H9 (cell line): ENCODE data around the gene TOP1. TPM values are rescaled to one million over a fixed set of nuclear protein-coding genes. Genes with fewer than 3 reads are reported as not detected.

Source experiments
- DNase-seq: peaks from one replicate; pipeline ENCODE4 v3.0.0-alpha.2; 2017
- H2AFZ ChIP-seq: one replicate; pipeline ENCODE4 v1.6.1; 2013; ENCODE audit warnings: mild to moderate bottlenecking, low read length, control low read depth, moderate library complexity
- H2AK5ac ChIP-seq: 2 replicates; pipeline ENCODE4 v1.6.1; 2013; ENCODE audit warnings: low read length, control low read depth, mixed read lengths; ENCODE audit not compliant: insufficient read length
- H2BK120ac ChIP-seq: one replicate; pipeline ENCODE4 v1.6.1; 2013; ENCODE audit warnings: low read depth, mild to moderate bottlenecking, low read length, control low read depth, inconsistent platforms; ENCODE audit not compliant: poor library complexity, severe bottlenecking
- H2BK12ac ChIP-seq: 2 replicates; pipeline ENCODE4 v1.6.1; 2013; ENCODE audit warnings: low read length, control low read depth, mixed read lengths, low read depth; ENCODE audit not compliant: insufficient read length
- H2BK15ac ChIP-seq: 2 replicates; pipeline ENCODE4 v1.6.1; 2013; ENCODE audit warnings: low read depth, low read length, control low read depth
- H2BK20ac ChIP-seq: one replicate; pipeline ENCODE4 v1.6.1; 2013; ENCODE audit warnings: low read depth, mild to moderate bottlenecking, low read length, control low read depth, inconsistent platforms; ENCODE audit not compliant: poor library complexity, severe bottlenecking
- H2BK5ac ChIP-seq: 2 replicates; pipeline ENCODE4 v1.6.1; 2013; ENCODE audit warnings: low read length, control low read depth, mixed read lengths; ENCODE audit not compliant: insufficient read length
- H3K14ac ChIP-seq: 2 replicates; pipeline ENCODE4 v1.6.1; 2013; ENCODE audit warnings: low read length, control low read depth; ENCODE audit not compliant: insufficient read depth
- H3K18ac ChIP-seq: 2 replicates; pipeline ENCODE4 v1.6.1; 2013; ENCODE audit warnings: low read depth, mild to moderate bottlenecking, mixed read lengths, low read length, control low read depth; ENCODE audit not compliant: insufficient read length
- H3K23ac ChIP-seq: 2 replicates; pipeline ENCODE4 v1.6.1; 2013; ENCODE audit warnings: low read length, control low read depth, mixed read lengths, low read depth; ENCODE audit not compliant: insufficient read length
- H3K23me2 ChIP-seq: 2 replicates; pipeline ENCODE4 v1.6.1; 2013; ENCODE audit warnings: low read depth, mild to moderate bottlenecking, mixed read lengths, low read length, control low read depth; ENCODE audit not compliant: insufficient read length, poor library complexity, severe bottlenecking
- H3K27ac ChIP-seq: 2 replicates; pipeline ENCODE4 v1.5.1; 2013; ENCODE audit warnings: low read length, control low read depth, mixed read lengths, low read depth; ENCODE audit not compliant: insufficient read length
- H3K27me3 ChIP-seq: 2 replicates; pipeline ENCODE4 v1.6.1; 2013; ENCODE audit warnings: low read length, control low read depth, inconsistent platforms; ENCODE audit not compliant: insufficient read depth
- H3K4ac ChIP-seq: 2 replicates; pipeline ENCODE4 v1.6.1; 2013; ENCODE audit warnings: low read depth, mild to moderate bottlenecking, control low read depth, inconsistent platforms, low read length, moderate library complexity
- H3K4me1 ChIP-seq: 2 replicates; pipeline ENCODE4 v1.6.1; 2013; ENCODE audit warnings: low read length, control low read depth, inconsistent platforms; ENCODE audit not compliant: insufficient read depth
- H3K4me2 ChIP-seq: 2 replicates; pipeline ENCODE4 v1.6.1; 2013; ENCODE audit warnings: low read length, control low read depth, mixed read lengths; ENCODE audit not compliant: insufficient read length, insufficient read depth
- H3K56ac ChIP-seq: 2 replicates; pipeline ENCODE4 v1.6.1; 2013; ENCODE audit warnings: low read depth, mild to moderate bottlenecking, mixed read lengths, low read length, control low read depth; ENCODE audit not compliant: insufficient read length
- H3K79me1 ChIP-seq: 2 replicates; pipeline ENCODE4 v1.6.1; 2013; ENCODE audit warnings: low read depth, mild to moderate bottlenecking, moderate library complexity, low read length, control low read depth, inconsistent platforms; ENCODE audit not compliant: insufficient read depth, poor library complexity, severe bottlenecking
- H3K79me2 ChIP-seq: 2 replicates; pipeline ENCODE4 v1.6.1; 2013; ENCODE audit warnings: low read length, control low read depth, inconsistent platforms; ENCODE audit not compliant: insufficient read depth
- H3K9ac ChIP-seq: 2 replicates; pipeline ENCODE4 v1.6.1; 2013; ENCODE audit warnings: low read length, control low read depth, mixed read lengths; ENCODE audit not compliant: insufficient read length; ENCODE audit errors: extremely low read depth
- H3K9me3 ChIP-seq: one replicate; pipeline ENCODE4 v1.6.1; 2013; ENCODE audit warnings: low read depth, low read length, inconsistent platforms; ENCODE audit not compliant: control insufficient read depth
- H3T11ph ChIP-seq: one replicate; pipeline ENCODE4 v1.6.1; 2013; ENCODE audit warnings: mild to moderate bottlenecking, low read length, control low read depth, inconsistent platforms
- H4K20me1 ChIP-seq: one replicate; pipeline ENCODE4 v1.6.1; 2013; ENCODE audit not compliant: control insufficient read depth, insufficient read length, insufficient read depth
- H4K5ac ChIP-seq: 2 replicates; pipeline ENCODE4 v1.6.1; 2013; ENCODE audit warnings: low read depth, mild to moderate bottlenecking, mixed read lengths, low read length, control low read depth; ENCODE audit not compliant: insufficient read length
- H4K8ac ChIP-seq: replicated peaks from 2 replicates; pipeline ENCODE4 v1.6.1; 2013; ENCODE audit warnings: low read length, control low read depth, mixed read lengths, low read depth; ENCODE audit not compliant: insufficient read length
- H4K91ac ChIP-seq: 2 replicates; pipeline ENCODE4 v1.6.1; 2013; ENCODE audit warnings: low read depth, mild to moderate bottlenecking, moderate library complexity, mixed read lengths, low read length, control low read depth; ENCODE audit not compliant: insufficient read length
- H3K27ac Mint-ChIP-seq, 3 experiments: 2 replicates in 2 of 3; 3 replicates in 1 of 3; pipeline ENCODE4 v1.8.0; 2020 to 2021; ENCODE audit warnings: mixed read lengths in 3 of 3, mild to moderate bottlenecking in 1 of 3, moderate library complexity in 1 of 3
- H3K27me3 Mint-ChIP-seq: 2 replicates; pipeline ENCODE4 v1.8.0; 2021; ENCODE audit warnings: low read depth, mild to moderate bottlenecking, moderate library complexity, mixed read lengths
- H3K36me3 Mint-ChIP-seq, 3 experiments: 2 replicates in 2 of 3; 3 replicates in 1 of 3; pipeline ENCODE4 v1.8.0; 2020 to 2021; ENCODE audit warnings: low read depth in 3 of 3, mixed read lengths in 3 of 3; ENCODE audit not compliant: insufficient read depth in 1 of 3
- H3K4me1 Mint-ChIP-seq, 2 experiments: 2 replicates each; pipeline ENCODE4 v1.8.0; 2020; ENCODE audit warnings: mixed read lengths in 2 of 2
- H3K4me3 Mint-ChIP-seq, 2 experiments: 2 replicates in 1 of 2; 3 replicates in 1 of 2; pipeline ENCODE4 v1.8.0; 2020 to 2021; ENCODE audit warnings: mild to moderate bottlenecking in 2 of 2, mixed read lengths in 2 of 2, moderate library complexity in 1 of 2
- H3K9me3 Mint-ChIP-seq, 2 experiments: 2 replicates in 1 of 2; 3 replicates in 1 of 2; pipeline ENCODE4 v1.8.0; 2020; ENCODE audit warnings: mild to moderate bottlenecking in 2 of 2, mixed read lengths in 2 of 2, moderate library complexity in 1 of 2
- CTCF ChIP-seq: fragments of 200-600 bp; sonication (generic); conservative IDR thresholded peaks from 3 replicates; pipeline ENCODE4 v1.8.0; 2021; ENCODE audit warnings: antibody characterized with exemption, mild to moderate bottlenecking
- WGBS: extraction: QIAGEN DNeasy Blood & Tissue Kit; methylation state at CpG from one replicate; pipeline ENCODE4 v1.1.7; 2013; ENCODE audit warnings: missing lambda C conversion rate, low lambda C conversion rate, mixed read lengths; ENCODE audit not compliant: insufficient read length; ENCODE audit errors: extremely low coverage; 5-methylcytosine and 5-hydroxymethylcytosine counted together
- total RNA-seq: library from RNA; stranded (reverse); gene quantifications from 2 replicates; pipeline ENCODE4 v1.2.1, GENCODE V29; 2021

TOP1 gene
- total RNA-seq, 1 experiment from 2014 or later: 96.4 TPM

GRCh38 chr20:41167118-41167470 is 138.5 kb downstream of the TOP1 start:
- no peak for DNase-seq
- no peaks in the 10 kb centered on the region for H4K20me1 ChIP-seq
- no peak overlapping the region for H2AFZ ChIP-seq
- no peak for TF ChIP-seq CTCF
- no peak overlapping the region for H3K4me3 Mint-ChIP-seq
- H3K18ac ChIP-seq: no peak overlapping the region
- no peak overlapping the region for H4K91ac ChIP-seq
- H3K27ac Mint-ChIP-seq: peak overlapping the region; percentile 4 to 37 (median 14); a peak in 4 of 7 replicates
- no peak overlapping the region for H3K23ac ChIP-seq
- H3K9me3 ChIP-seq: no peaks in the 10 kb centered on the region
- no peak overlapping the region for H2BK20ac ChIP-seq
- no CpG with 5 or more reads among the region's 3 CpGs for WGBS
- no peaks in the 10 kb centered on the region for H3K27me3 ChIP-seq
- no peaks in the 10 kb centered on the region for H3K9me3 Mint-ChIP-seq
- H3K36me3 Mint-ChIP-seq: peaks cover 69 to 97% (median 97%) of the 10 kb centered on the region in 3 experiments
- H2AK5ac ChIP-seq: no peak overlapping the region
- H3K4me1 Mint-ChIP-seq: no peaks in the 10 kb centered on the region
- no peak overlapping the region for H2BK12ac ChIP-seq
- H2BK5ac ChIP-seq: no peak overlapping the region
- no peak overlapping the region for H2BK15ac ChIP-seq
- no peak overlapping the region for H3K4ac ChIP-seq
- no peak overlapping the region for H2BK120ac ChIP-seq
- no peak overlapping the region for H3K56ac ChIP-seq
- H3K79me1 ChIP-seq: no peaks in the 10 kb centered on the region
- no peak overlapping the region for H4K8ac ChIP-seq
- H3K27me3 Mint-ChIP-seq: no peaks in the 10 kb centered on the region
- H3K27ac ChIP-seq: no peak overlapping the region
- no peak overlapping the region for H3T11ph ChIP-seq
- no peaks in the 10 kb centered on the region for H3K79me2 ChIP-seq
- no peaks in the 10 kb centered on the region for H3K4me1 ChIP-seq
- H3K9ac ChIP-seq: no peak overlapping the region
- no peak overlapping the region for H4K5ac ChIP-seq
- H3K14ac ChIP-seq: no peak overlapping the region
- H3K23me2 ChIP-seq: no peaks in the 10 kb centered on the region
- no peak overlapping the region for H3K4me2 ChIP-seq
